HFF-Myc (cell line): ENCODE data around the gene RAB26.

Experiments used
- DNase-seq: peaks from one replicate; pipeline ENCODE4 v3.0.0-alpha.2; 2011; ENCODE audit warnings: low read depth; ENCODE audit errors: extremely low read depth
- H3K4me3 ChIP-seq: replicated peaks from 2 replicates; pipeline ENCODE4 v1.5.1; 2011; ENCODE audit warnings: low read depth, mild to moderate bottlenecking, control low read depth, low read length
- TF ChIP-seq, protein P1 (sequence below): IDR thresholded peaks from 2 replicates; pipeline ENCODE4 v1.5.1; 2012; ENCODE audit warnings: mild to moderate bottlenecking, low read depth, low read length, control low read depth; ENCODE audit errors: missing control alignments

The RAB26 gene

GRCh38 chr16:2143878-2144485 is 4.4 kb upstream of the RAB26 start:
- no peak for DNase-seq
- H3K4me3 ChIP-seq: no peak overlapping the region
- TF ChIP-seq, protein P1, sequence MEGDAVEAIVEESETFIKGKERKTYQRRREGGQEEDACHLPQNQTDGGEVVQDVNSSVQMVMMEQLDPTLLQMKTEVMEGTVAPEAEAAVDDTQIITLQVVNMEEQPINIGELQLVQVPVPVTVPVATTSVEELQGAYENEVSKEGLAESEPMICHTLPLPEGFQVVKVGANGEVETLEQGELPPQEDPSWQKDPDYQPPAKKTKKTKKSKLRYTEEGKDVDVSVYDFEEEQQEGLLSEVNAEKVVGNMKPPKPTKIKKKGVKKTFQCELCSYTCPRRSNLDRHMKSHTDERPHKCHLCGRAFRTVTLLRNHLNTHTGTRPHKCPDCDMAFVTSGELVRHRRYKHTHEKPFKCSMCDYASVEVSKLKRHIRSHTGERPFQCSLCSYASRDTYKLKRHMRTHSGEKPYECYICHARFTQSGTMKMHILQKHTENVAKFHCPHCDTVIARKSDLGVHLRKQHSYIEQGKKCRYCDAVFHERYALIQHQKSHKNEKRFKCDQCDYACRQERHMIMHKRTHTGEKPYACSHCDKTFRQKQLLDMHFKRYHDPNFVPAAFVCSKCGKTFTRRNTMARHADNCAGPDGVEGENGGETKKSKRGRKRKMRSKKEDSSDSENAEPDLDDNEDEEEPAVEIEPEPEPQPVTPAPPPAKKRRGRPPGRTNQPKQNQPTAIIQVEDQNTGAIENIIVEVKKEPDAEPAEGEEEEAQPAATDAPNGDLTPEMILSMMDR: no peak

DNA sequence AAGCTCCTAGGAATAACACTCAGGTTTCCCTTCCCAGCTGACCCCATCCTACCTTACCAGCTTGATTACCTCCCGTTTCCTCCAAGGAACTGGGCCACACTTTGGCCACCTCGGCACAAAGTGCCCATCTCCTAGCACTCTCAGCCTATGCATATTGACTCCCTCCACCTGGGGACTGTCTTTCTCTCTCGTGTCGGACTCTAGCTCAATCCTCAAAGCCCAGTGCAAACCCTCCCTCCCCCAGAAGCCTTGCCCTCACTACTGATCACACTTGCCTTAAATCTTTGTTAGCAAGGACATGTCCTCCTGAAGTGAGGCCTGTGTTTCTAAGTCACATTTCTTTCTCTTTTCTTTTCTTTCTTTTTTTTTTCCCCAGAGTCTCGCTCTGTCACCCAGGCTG is 2.6 kb upstream of the RAB26 start:
- no peak overlapping the region for H3K4me3 ChIP-seq
- DNase-seq: no peak
- TF ChIP-seq, protein P1: no peak

DNA sequence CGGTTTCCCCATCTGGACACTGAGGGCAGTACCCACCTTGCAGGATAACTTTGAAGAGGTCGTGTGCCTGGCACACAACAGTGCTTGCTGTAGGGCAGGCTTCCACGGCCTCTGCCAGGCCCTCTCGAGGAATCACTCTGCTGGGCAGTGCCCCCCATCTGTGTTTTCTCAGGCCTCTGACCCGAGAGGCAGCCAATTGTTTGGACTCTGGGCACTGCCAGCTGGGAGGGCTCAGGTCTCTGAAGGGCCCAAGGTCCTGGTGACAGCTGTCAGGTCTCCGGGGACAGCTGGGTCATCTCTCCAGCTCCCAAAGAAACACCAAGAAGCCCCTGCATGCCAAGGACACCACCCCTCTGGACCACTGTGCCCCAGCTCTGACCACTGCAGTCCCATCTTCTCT is 1.0 kb upstream of the RAB26 start:
- no peak for DNase-seq
- TF ChIP-seq, protein P1: no peak
- no peak overlapping the region for H3K4me3 ChIP-seq

GRCh38 chr16:2148714-2149629 is 547 bp downstream of the RAB26 start:
- DNase-seq: no peak
- peak overlapping the region; percentile 30 for H3K4me3 ChIP-seq
- TF ChIP-seq, protein P1: no peak

DNA sequence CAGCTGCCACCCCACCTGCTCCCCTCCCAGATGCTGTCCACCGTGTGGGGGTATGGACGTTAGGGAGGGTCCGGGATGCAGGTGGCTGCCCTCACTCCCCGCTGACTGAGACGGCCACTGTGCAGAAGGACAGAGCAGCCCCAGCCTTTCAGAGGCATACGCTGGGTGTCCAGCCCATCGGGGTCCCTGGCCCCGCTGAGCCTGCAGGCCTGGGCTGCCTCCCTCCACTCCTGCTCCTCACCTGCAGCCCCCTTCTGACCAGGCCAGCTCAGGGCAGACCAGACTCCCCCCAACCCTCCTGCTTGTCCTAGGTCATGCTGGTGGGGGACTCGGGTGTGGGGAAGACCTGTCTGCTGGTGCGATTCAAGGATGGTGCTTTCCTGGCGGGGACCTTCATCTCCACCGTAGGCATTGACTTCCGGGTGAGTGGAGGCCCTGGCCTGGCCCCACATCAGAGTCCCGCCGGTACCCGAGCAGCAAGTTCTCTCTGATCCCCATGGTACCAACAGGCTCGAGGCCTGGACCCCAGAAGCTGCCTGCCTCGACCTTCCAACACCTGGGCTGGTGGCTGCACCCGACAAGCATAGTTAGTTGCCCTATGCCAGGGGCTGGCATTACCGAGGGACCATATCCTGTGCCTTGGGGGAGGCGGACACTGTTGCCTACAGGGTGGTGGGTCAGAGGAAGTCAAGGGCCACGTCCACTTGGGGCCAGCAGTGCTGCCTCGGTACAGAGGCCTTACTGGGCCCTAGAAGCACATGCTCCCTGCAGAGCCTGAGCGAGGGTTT is 1.4 kb downstream of the RAB26 start:
- no peak for DNase-seq
- H3K4me3 ChIP-seq: 0 out of 2 replicates have a peak overlapping the region, but pooled peaks have one; percentile 2

More for the DNA sequence above, 1.4 kb downstream of the RAB26 start:
- TF ChIP-seq, protein P1: no peak
